Measurements from ENCODE around the gene JADE2.
"Not testable (repeated sequence)": the region's sequence is repeated elsewhere in the genome, so short reads cannot be mapped to it uniquely, and the experiment has no call there.

JADE2 gene

DNA sequence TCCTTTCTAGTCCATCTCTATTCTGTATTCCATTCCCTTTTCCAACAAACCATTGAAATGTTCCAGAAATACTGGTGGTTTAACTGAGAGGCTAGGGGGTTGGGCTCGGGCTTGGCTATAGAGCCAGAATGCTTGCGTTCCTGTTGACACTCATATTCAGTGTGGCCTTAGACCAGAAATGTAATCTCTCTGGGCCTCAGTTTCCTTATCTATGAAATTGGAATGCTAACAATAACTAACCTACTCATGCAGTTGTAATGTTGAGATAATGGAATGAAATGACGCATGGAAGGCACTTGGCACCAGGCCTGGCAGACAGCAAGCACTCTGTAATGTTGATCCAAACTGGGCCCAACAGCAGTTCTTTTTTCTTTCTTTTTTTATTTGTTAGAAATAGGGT, 26.8 kb downstream of the JADE2 start:
- Histone ChIP-seq H3K36me3 (ENCODE audit: insufficient read depth) (no peaks in the 10 kb centered on the region), H3K9ac (no peak overlapping the region), H3K4me1 (ENCODE audit: low read depth, poor library complexity, severe bottlenecking) (peaks cover 31% of the 10 kb centered on the region), H3K79me2 (ENCODE audit: insufficient read depth, low read depth) (no peaks in the 10 kb centered on the region), H3K4me3 (IDR thresholded peaks at IDR 0.05; ENCODE audit: insufficient read depth, low read depth, low read length) (no peak overlapping the region), H4K20me1 (ENCODE audit: insufficient read depth) (no peaks in the 10 kb centered on the region), H3K27ac (no peak overlapping the region), H2AFZ (ENCODE audit: low read depth) (no peak overlapping the region), H3K27me3 (ENCODE audit: insufficient read depth, low read depth) (no peaks in the 10 kb centered on the region), H3K4me2 (no peak overlapping the region)
- no peak for TF ChIP-seq CTCF (conservative IDR thresholded peaks at IDR 0.05; ENCODE audit: low read depth, low read length)

DNA sequence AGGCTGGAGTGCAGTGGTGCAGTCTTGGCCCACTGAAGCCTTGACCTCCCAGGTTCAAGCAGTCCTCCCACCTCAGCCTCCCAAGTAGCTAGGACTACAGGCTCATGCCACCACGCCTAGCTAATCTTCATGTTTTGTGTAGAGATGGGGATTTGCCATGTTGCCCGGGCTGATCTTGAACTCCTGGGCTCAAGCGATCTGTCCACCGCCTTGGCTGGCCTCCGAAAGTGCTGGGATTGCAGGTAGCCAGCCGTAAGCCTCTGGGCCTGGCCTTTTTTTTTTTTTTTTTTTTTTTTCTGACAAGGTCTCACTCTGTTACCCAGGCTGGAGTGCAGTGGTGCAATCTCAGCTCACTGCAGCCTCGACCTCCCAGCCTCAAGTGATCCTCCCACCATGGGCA, 27.2 kb downstream of the JADE2 start:
- not testable (repeated sequence) for H3K27me3 ChIP-seq (ENCODE audit: insufficient read depth, low read depth); H3K4me3 ChIP-seq (IDR thresholded peaks at IDR 0.05; ENCODE audit: insufficient read depth, low read depth, low read length); H3K36me3 ChIP-seq (ENCODE audit: insufficient read depth); H3K79me2 ChIP-seq (ENCODE audit: insufficient read depth, low read depth); H2AFZ ChIP-seq (ENCODE audit: low read depth); H3K4me2 ChIP-seq; H3K9ac ChIP-seq; H4K20me1 ChIP-seq (ENCODE audit: insufficient read depth); H3K27ac ChIP-seq
- H3K4me1 ChIP-seq (ENCODE audit: low read depth, poor library complexity, severe bottlenecking) = peaks cover 31% of the 10 kb centered on the region

DNA sequence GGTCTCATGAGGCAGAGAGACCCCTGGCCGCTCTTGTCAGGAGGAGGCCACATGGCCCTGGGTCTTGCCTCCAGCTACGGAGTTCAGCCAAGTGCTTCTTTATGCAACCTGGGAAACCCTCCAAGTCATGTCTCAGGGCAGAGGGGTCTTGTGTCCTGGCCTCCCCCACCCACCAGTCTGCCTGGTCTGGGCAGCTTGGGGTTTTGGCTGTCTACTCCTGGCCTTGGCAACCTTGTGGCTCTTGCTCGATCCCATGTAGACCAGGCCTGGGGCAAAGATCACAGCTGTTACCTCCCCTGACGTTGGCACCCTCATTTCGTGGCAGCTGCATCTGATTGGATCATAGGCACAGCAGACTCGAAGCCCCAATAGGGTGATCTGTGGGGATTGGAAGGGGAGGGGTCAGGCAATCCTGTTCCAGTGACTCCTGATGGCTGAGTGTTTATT, 28.4 kb downstream of the JADE2 start:
- H3K4me1 ChIP-seq (ENCODE audit: low read depth, poor library complexity, severe bottlenecking) = peaks cover 31% of the 10 kb centered on the region
- no peaks in the 10 kb centered on the region for H3K27me3 ChIP-seq (ENCODE audit: insufficient read depth, low read depth)
- no peak overlapping the region for H3K4me2 ChIP-seq
- H4K20me1 ChIP-seq (ENCODE audit: insufficient read depth) = no peaks in the 10 kb centered on the region
- H3K27ac ChIP-seq = no peak overlapping the region
- H3K9ac ChIP-seq = no peak overlapping the region
- TF ChIP-seq CTCF (conservative IDR thresholded peaks at IDR 0.05; ENCODE audit: low read depth, low read length) = no peak
- H2AFZ ChIP-seq (ENCODE audit: low read depth) = no peak overlapping the region
- no peaks in the 10 kb centered on the region for H3K36me3 ChIP-seq (ENCODE audit: insufficient read depth)
- no peak overlapping the region for H3K4me3 ChIP-seq (IDR thresholded peaks at IDR 0.05; ENCODE audit: insufficient read depth, low read depth, low read length)
- no peaks in the 10 kb centered on the region for H3K79me2 ChIP-seq (ENCODE audit: insufficient read depth, low read depth)

DNA sequence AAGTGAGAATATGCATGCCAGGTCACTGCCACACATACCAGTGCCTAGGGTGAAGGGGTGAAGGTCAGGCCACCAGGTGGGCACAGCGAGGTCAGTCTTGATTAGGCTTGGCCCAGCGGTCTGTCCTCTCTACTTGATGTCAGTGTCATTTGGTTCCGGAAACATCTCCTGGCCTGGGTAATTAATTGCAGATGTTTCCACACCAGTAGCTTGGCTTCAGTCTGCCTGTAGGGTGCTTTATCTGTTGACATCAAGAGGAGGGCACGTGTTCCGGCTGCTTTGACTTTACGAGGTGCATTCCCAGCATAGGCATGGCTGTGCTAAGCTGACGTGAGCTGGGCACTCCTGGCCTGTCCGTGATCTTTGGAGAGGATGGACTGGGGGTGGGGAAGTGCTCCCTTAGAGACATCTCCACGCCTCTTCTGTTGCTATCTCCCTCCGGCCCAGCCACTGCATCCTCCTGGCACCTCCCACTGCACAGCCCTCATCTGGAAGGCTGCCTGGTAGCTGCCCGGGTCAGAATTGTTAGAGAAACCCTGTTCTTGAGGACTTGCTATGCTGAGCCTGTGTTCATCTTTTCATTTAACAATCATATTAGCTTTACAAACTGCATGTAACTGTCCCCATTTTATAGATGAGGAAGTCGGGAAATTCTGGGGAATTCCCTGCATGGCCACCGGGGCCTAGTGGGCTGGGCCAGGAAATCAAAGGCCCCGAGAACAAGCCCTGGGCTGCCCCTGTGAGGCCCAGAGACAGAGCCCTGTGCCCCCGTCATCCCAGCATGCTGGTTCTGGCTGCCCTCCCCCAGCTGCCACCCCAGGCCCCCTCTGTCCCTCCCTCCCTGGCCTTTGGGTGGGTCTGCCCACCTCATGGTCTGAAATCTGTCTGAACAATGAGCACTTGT, 29.1 kb downstream of the JADE2 start:
- no peaks in the 10 kb centered on the region for H4K20me1 ChIP-seq (ENCODE audit: insufficient read depth)
- no peak overlapping the region for H3K4me3 ChIP-seq (IDR thresholded peaks at IDR 0.05; ENCODE audit: insufficient read depth, low read depth, low read length)
- H3K4me2 ChIP-seq = peak overlapping the region; percentile 40; the same call in 1 of the 2 replicates
- H3K27ac ChIP-seq = peak overlapping the region; percentile 56
- no peak for TF ChIP-seq CTCF (conservative IDR thresholded peaks at IDR 0.05; ENCODE audit: low read depth, low read length)
- H2AFZ ChIP-seq (ENCODE audit: low read depth) = no peak overlapping the region
- no peaks in the 10 kb centered on the region for H3K79me2 ChIP-seq (ENCODE audit: insufficient read depth, low read depth)
- peak overlapping the region; percentile 13; the same call in 1 of the 2 replicates for H3K9ac ChIP-seq
- peaks cover 31% of the 10 kb centered on the region for H3K4me1 ChIP-seq (ENCODE audit: low read depth, poor library complexity, severe bottlenecking)
- no peaks in the 10 kb centered on the region for H3K27me3 ChIP-seq (ENCODE audit: insufficient read depth, low read depth)
- H3K36me3 ChIP-seq (ENCODE audit: insufficient read depth) = no peaks in the 10 kb centered on the region

Data from KMS-11 (cell line).